HepG2 (cell line): ENCODE data around the gene TIMM13.

ENCODE experiments used
- HDAC2 ChIP-seq: sonication (generic); formaldehyde crosslinking; IDR thresholded peaks from 2 replicates; pipeline ENCODE4 v1.4.0; 2020; ENCODE audit warnings: missing genetic modification reagents
- HOXD1 ChIP-seq: sonication (generic); formaldehyde crosslinking; IDR thresholded peaks from 2 replicates; pipeline ENCODE4 v1.5.0; 2020; ENCODE audit warnings: missing genetic modification reagents
- IRX3 ChIP-seq: sonication (generic); formaldehyde crosslinking; IDR thresholded peaks from 2 replicates; pipeline ENCODE4 v1.8.1; 2023; ENCODE audit warnings: mild to moderate bottlenecking, low read depth, missing genetic modification reagents, borderline replicate concordance
- MED1 ChIP-seq: sonication (generic); formaldehyde crosslinking; IDR thresholded peaks from 2 replicates; pipeline ENCODE4 v1.4.0; 2020; ENCODE audit warnings: missing genetic modification reagents
- SRF ChIP-seq: IDR thresholded peaks from 2 replicates; pipeline ENCODE4 v1.6.1; 2011; ENCODE audit warnings: mild to moderate bottlenecking, low read depth, low read length, moderate library complexity
- ZSCAN31 ChIP-seq: sonication (generic); formaldehyde crosslinking; IDR thresholded peaks from 2 replicates; pipeline ENCODE4 v1.5.0; 2020; ENCODE audit warnings: low read depth, mild to moderate bottlenecking, missing genetic modification reagents

GRCh38 chr19:2443785-2444182 lies 16.4 kb upstream of the TIMM13 start:
- TF ChIP-seq HDAC2 (CRISPR knock-in tag), result no peak
- no peak for TF ChIP-seq SRF
- TF ChIP-seq HOXD1 (CRISPR knock-in tag), result no peak
- no peak for TF ChIP-seq ZSCAN31
- TF ChIP-seq IRX3 (CRISPR knock-in tag), result no peak
- no peak for TF ChIP-seq MED1 (CRISPR knock-in tag)
